GM10266 (cell line): ENCODE measurements around the gene CDH16.

Source experiments
- DNase-seq: peaks from one replicate; pipeline ENCODE4 v3.0.0; 2012; ENCODE audit errors: extremely low spot score
- TF ChIP-seq, protein P1 (sequence below): IDR thresholded peaks from 2 replicates; pipeline ENCODE4 v1.5.1; 2012; ENCODE audit warnings: mild to moderate bottlenecking, low read depth; ENCODE audit not compliant: control insufficient read depth, insufficient read depth; ENCODE audit errors: missing control alignments

The CDH16 gene

GRCh38 chr16:66923866-66924265 lies 5.2 kb upstream of the CDH16 start:
- DNase-seq: no peak
- TF ChIP-seq, protein P1, sequence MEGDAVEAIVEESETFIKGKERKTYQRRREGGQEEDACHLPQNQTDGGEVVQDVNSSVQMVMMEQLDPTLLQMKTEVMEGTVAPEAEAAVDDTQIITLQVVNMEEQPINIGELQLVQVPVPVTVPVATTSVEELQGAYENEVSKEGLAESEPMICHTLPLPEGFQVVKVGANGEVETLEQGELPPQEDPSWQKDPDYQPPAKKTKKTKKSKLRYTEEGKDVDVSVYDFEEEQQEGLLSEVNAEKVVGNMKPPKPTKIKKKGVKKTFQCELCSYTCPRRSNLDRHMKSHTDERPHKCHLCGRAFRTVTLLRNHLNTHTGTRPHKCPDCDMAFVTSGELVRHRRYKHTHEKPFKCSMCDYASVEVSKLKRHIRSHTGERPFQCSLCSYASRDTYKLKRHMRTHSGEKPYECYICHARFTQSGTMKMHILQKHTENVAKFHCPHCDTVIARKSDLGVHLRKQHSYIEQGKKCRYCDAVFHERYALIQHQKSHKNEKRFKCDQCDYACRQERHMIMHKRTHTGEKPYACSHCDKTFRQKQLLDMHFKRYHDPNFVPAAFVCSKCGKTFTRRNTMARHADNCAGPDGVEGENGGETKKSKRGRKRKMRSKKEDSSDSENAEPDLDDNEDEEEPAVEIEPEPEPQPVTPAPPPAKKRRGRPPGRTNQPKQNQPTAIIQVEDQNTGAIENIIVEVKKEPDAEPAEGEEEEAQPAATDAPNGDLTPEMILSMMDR: no peak

- TF ChIP-seq, protein P1: no peak
- DNase-seq: peak; percentile 37
Observed at GRCh38 chr16:66923247-66923731, 4.6 kb upstream of the CDH16 start.

- TF ChIP-seq, protein P1: no peak
- DNase-seq: no peak
Observed at GRCh38 chr16:66921729-66922450, 3.2 kb upstream of the CDH16 start.

- TF ChIP-seq, protein P1: no peak
Observed at GRCh38 chr16:66920924-66921680, 2.4 kb upstream of the CDH16 start.

GRCh38 chr16:66920299-66920590 lies 1.6 kb upstream of the CDH16 start:
- TF ChIP-seq, protein P1: no peak
- DNase-seq: no peak

More at GRCh38 chr16:66920924-66921680, 2.4 kb upstream of the CDH16 start:
- no peak for DNase-seq

DNA sequence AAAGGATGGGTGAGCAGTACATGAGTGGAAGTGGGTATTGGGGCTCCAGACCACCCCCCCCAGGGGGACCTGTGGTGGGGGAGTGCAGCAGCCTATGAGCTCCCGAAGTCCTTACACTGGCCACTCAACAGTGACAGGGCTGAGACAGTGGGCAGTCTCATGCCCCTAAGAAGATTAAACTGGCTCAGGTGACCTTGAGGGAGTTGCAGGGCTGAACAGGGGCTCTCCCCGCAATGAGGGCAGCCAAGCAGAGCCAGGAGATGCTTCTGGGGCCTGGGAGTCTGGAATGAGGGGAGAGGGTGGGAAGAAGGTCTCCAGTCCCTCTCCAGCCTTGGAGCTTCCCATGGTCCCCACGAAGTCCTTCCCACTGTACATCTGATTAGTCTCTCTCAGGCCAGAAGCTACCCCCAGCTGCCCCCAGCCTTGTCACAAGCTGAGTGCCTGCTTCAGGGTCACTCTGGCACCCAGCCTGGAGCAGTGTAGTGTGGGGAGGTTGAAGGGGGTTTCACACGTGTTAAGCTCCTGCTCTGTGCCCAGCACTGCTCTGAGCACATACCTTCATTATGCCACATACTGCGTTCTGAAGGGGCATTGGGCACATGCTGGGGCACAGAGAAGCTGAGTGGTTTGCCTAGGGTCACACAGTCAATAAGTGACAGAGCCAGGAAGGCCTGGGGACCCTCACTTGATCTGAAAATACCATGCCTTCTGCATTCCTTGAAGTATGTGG lies 1.0 kb upstream of the CDH16 start:
- no peak for DNase-seq
- TF ChIP-seq, protein P1: no peak
